GM19351 (cell line): ENCODE measurements around the gene TUT7.
"Not testable (repeated sequence)": the region's sequence is repeated elsewhere in the genome, so short reads cannot be mapped to it uniquely, and the experiment has no call there.

Experiments used
- ATAC-seq: cut with Tn5 transposase; IDR thresholded peaks from one replicate; pipeline ENCODE4 v1.9.1; 2021; ENCODE audit warnings: mild to moderate bottlenecking, moderate library complexity; ENCODE audit not compliant: unreplicated experiment

TUT7 gene

GRCh38 chr9:86303316-86303975 is 50.8 kb downstream of the TUT7 start:
- ATAC-seq, result no peak

GRCh38 chr9:86301686-86302085 is 52.5 kb downstream of the TUT7 start:
- ATAC-seq, result no peak

DNA sequence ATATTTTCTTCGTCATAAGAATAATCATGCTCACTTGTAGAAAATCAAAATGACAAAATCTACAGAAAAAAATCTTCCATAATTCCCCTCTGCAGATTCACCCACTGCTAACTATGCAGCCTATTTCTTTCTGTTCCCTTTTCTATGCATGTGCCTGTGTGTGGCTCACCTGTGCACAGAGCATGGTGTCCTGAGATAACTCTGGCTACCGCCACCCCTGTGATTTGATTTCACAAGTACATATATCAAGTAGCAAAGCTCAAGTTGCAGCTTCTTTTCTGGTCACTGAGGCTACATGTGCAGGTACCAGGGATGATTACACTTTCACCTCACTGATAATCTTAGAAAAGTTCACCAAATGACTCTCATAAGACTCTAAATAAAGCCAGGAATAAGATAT is 53.5 kb downstream of the TUT7 start:
- no peak for ATAC-seq

GRCh38 chr9:86298873-86299272 is 55.3 kb downstream of the TUT7 start:
- no peak for ATAC-seq

GRCh38 chr9:86290341-86290740 is 63.9 kb downstream of the TUT7 start:
- not testable (repeated sequence) for ATAC-seq

GRCh38 chr9:86288499-86289198 is 65.6 kb downstream of the TUT7 start:
- no peak for ATAC-seq

GRCh38 chr9:86287013-86287412 is 67.2 kb downstream of the TUT7 start:
- ATAC-seq, result no peak

DNA sequence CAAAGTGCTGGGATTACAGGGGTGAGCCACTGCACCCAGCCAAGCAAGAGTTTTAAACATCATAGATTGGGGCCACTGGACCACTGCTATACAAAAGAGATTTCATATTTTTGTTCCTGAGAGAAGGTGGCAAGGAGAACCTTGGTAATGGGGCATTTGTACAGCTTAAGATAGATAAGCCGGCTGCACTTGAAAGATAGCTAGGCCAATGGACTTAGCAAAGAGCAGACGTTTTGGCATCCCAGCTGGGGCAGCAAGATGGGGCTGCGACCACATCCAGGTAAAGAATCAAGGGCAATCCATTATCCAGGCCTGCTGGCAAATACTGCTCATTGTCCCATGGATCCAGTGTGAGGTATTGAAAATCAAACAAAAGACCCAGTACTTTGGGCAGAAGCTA is 67.9 kb downstream of the TUT7 start:
- ATAC-seq, result no peak

GRCh38 chr9:86285261-86285660 is 68.9 kb downstream of the TUT7 start:
- ATAC-seq, result no peak

DNA sequence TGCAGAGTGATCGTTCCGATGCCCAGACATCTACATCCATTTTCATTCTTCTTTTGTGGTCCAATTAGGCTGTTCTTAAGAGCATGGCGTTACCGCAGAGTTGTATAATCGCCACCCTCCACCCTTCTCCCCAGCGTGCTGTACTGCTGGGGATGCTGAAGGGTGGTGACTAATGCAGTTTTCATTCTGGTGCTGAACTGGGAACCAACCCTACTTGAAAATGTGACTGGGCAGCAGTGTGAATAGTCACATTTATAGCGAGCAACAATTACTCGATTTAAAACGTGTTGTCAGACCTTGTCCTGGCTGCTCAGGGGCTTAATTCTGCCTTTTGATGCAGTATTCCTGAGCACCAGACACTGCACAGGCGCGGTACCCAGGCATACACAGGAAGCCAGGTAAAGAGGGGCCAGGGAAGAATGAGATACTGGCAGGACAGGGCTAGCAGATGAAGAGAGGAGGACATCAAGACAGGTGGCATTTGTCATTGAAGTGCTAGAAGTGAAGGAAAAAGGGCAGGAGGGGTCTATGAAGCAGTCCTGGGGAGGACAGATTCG is 71.2 kb downstream of the TUT7 start:
- peak; percentile 15 for ATAC-seq

DNA sequence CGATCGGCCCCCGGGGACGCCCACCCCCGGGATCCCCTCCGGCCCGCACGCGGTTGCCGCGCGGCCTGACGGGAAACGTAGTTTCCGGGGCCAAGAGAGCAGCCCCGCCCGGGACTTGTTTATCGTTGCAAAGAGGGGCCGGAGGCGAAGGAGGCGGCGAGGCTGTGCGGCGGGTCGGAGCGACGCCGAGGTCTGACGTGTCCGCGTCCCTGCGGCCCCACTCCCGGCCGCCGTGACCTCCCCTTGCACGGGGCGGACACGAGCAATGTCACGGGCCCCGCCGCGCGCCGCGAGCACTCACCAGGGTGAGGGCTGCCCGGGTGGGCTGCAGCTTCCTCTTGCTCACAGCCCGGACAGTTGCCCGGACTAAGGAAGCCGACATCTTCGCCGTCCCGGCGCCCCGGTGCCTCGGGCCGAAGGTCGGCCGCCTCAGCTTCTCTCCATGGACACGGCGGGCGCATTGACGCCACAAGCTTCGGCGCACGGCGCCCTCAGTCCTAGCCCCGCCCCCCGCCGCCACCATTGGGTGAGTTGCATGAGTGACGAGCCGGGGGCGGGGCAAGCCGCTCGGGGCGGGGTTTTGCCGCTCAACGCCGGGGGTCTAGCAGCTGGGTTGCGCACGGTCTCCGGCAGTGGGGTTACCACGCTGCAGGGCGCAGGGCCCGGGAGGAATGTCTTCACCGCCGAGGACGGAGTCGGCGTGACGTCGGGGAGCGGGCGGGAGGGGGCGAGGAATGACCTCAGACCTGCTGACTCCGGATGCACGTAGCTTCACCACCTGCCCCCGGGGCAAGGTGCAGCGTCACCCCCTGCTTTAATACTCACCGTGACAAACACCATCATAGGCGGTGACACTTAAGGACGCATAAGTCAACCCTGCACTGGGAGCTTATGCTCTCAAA is 71.9 kb downstream of the TUT7 start, which contains the start of gene ISCA1:
ISCA1 (minus strand) TSS at position 462 of the 902 bp plus-strand sequence; CDS start at position 382, 80 bp downstream.
- peak; percentile 72 for ATAC-seq

- ATAC-seq, result peak; percentile 35
Observed at GRCh38 chr9:86281593-86282076, 72.6 kb downstream of the TUT7 start.

DNA sequence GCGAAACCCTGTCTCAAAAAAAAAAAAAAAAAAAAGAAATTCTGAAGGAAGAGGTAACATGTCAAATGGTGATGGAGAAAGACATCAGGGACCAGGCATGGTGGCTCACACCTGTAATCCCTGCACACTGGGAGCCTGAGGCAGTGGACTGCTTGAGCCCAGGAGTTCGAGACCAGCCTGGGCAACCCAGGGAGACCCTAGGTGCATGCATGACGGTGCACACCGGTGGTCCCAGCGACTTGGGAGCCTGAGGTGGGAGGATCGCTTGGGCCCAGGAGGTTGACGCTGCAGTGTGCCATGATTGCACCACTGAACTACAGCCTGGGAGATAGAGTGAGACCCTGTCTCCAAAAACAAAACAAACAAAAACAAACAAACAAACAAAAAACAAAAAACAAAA is 73.6 kb downstream of the TUT7 start:
- ATAC-seq, result no peak

DNA sequence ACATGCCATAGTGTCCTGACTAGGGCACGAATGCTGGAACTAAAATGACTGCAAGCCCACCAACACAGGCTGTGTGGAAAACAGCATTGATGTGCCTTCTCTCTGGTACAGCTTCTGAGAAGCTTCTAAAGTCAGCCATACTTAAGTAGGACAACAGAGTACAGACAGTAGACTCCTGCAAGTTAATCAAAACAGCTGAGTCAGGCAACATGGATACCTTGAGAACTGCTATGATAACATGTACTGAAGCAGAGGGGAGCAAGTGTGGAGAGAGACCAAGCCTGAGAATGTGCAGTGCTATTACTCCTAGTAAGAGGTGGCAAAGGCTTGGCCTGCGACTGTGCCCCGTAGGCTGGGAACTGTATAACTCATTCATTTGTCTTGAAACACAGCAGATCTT is 74.4 kb downstream of the TUT7 start:
- ATAC-seq, result no peak

GRCh38 chr9:86277072-86277471 is 77.1 kb downstream of the TUT7 start:
- ATAC-seq, result no peak

GRCh38 chr9:86275962-86276361 is 78.2 kb downstream of the TUT7 start:
- ATAC-seq, result no peak

GRCh38 chr9:86274821-86275643 is 79.2 kb downstream of the TUT7 start:
- ATAC-seq, result no peak

GRCh38 chr9:86272221-86272620 is 82.0 kb downstream of the TUT7 start:
- no peak for ATAC-seq

- ATAC-seq, result no peak
Observed at GRCh38 chr9:86263876-86264275, 90.3 kb downstream of the TUT7 start.

GRCh38 chr9:86262492-86262891 is 91.7 kb downstream of the TUT7 start:
- no peak for ATAC-seq
